Measurements from ENCODE around the gene CBARP. TPM values are rescaled to one million over a fixed set of nuclear protein-coding genes. Genes with fewer than 3 reads are reported as not detected.

Gene CBARP
- total RNA-seq, 2 experiments from 2014 or later = 0.49 to 0.86 TPM

DNA sequence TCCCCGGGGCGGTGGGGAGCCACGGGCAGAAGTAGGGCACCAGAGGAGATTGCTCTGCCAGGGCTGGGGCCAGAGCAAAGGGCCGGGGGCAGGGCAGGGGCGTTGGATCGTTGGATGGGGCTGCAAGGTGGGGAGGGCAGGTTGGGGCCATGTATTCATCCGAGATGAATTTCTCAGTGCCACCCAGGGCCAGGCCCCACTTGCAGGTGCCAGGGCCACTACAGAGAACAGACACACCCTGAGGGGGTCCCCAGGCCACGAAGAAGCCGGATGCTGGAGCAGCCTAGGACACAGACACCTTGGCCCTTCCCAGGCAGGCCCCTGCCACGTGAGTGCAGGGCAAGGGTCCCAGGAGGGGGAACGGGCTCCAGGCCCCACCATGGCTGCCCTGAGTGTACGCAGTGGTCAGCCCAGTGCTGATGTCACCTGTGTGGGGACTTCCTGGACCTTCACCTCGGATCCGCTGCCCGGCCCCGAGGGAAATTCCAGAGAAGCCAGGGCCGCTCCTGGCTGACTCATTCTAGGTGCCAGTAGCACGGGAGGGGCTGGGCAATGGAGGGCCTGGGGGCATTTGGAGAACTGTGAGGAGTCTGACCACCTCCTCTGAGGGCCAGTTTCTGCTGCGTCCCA is 54.1 kb downstream of the CBARP start:
- no peaks in the 10 kb centered on the region for H3K27me3 Mint-ChIP-seq
- H3K4me1 Mint-ChIP-seq (ENCODE audit: low read depth) = peaks cover 6% of the 10 kb centered on the region
- CTCF ChIA-PET = no interaction called here

GRCh38 chr19:1182727-1183126 is 55.1 kb downstream of the CBARP start:
- DNase-seq (no peak), ATAC-seq (no peak)
- ChIA-PET POLR2A (no interaction called here), CTCF (no interaction called here)
- peaks cover 6% of the 10 kb centered on the region for H3K4me1 Mint-ChIP-seq (ENCODE audit: low read depth)
- no peaks in the 10 kb centered on the region for H3K27me3 Mint-ChIP-seq
- H3K36me3 Mint-ChIP-seq (ENCODE audit: low read depth) = no peaks in the 10 kb centered on the region
- no peak overlapping the region for H3K4me3 Mint-ChIP-seq
- intact Hi-C loops (cut with micrococcal nuclease) = loop anchor here (10.0 kb wide), 1 partner anchor 48 kb away; no protein-coding TSS in a partner anchor
- no peak overlapping the region for H3K27ac Mint-ChIP-seq
- no peak for TF ChIP-seq CTCF (IDR thresholded peaks at IDR 0.05)
- no peaks in the 10 kb centered on the region for H3K9me3 Mint-ChIP-seq

More for the DNA sequence above, 54.1 kb downstream of the CBARP start:
- Mint-ChIP-seq H3K9me3 (no peaks in the 10 kb centered on the region), H3K36me3 (ENCODE audit: low read depth) (no peaks in the 10 kb centered on the region), H3K27ac (no peak overlapping the region), H3K4me3 (no peak overlapping the region)
- no peak for TF ChIP-seq CTCF (IDR thresholded peaks at IDR 0.05)
- intact Hi-C loops (cut with micrococcal nuclease) = loop anchor here (10.0 kb wide), 1 partner anchor 49 kb away; no protein-coding TSS in a partner anchor
- POLR2A ChIA-PET = no interaction called here
- ATAC-seq (no peak), DNase-seq (no peak)

- no peak overlapping the region for H3K27ac Mint-ChIP-seq
- no peak for TF ChIP-seq CTCF (IDR thresholded peaks at IDR 0.05)
- no peaks in the 10 kb centered on the region for H3K9me3 Mint-ChIP-seq
- no peak for DNase-seq
- POLR2A ChIA-PET = interaction anchor here (0.6 to 0.9 kb wide), 2 partner anchors 18 to 69 kb away, joined by 3 read pairs; no protein-coding TSS in a partner anchor
- H3K4me3 Mint-ChIP-seq = no peak overlapping the region
- peaks cover 6% of the 10 kb centered on the region for H3K4me1 Mint-ChIP-seq (ENCODE audit: low read depth)
- no peaks in the 10 kb centered on the region for H3K36me3 Mint-ChIP-seq (ENCODE audit: low read depth)
- intact Hi-C loops (cut with micrococcal nuclease) = loop anchor here (10.0 kb wide), 1 partner anchor 47 kb away; no protein-coding TSS in a partner anchor
- H3K27me3 Mint-ChIP-seq = no peaks in the 10 kb centered on the region
- no peak for ATAC-seq
- CTCF ChIA-PET = no interaction called here
These were observed 55.7 kb downstream of the CBARP start for GRCh38 chr19:1182068-1182467.

DNA sequence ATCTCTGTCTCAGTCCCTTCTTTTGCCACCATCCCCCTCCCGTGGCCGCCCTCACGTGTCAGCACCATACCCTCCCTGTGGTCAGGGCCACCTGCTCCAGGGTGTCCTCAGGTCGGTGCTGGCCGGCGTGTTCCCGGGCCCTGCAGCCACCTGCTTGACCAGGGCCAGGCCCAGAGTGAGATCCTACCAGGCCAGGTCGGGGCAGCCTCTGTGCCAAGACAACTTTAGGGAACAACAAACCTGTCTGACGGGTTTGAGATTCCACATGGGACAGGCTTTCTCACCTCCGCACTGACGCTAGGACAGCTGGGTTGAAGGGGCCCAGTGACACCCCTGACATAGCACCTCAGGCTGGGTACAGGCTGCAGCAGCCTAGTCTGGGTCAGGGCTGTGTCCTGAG is 56.2 kb downstream of the CBARP start:
- Mint-ChIP-seq H3K27me3 (no peaks in the 10 kb centered on the region), H3K4me1 (ENCODE audit: low read depth) (peaks cover 6% of the 10 kb centered on the region), H3K4me3 (no peak overlapping the region), H3K9me3 (no peaks in the 10 kb centered on the region), H3K36me3 (ENCODE audit: low read depth) (no peaks in the 10 kb centered on the region), H3K27ac (no peak overlapping the region)
- ChIA-PET POLR2A (interaction anchor here (0.6 to 0.9 kb wide), 2 partner anchors 18 to 68 kb away, joined by 3 read pairs; no protein-coding TSS in a partner anchor), CTCF (no interaction called here)
- intact Hi-C loops (cut with micrococcal nuclease) = loop anchor here (10.0 kb wide), 1 partner anchor 47 kb away; no protein-coding TSS in a partner anchor
- no peak for TF ChIP-seq CTCF (IDR thresholded peaks at IDR 0.05)
- ATAC-seq (peak; percentile 25), DNase-seq (no peak)

Other genes with a start within 250 kb of the CBARP start
- gene GRIN3B, start 237.6 kb downstream of the CBARP start, total RNA-seq = under 1 TPM in 1 of 2 experiments, not detected in 1; 0.07 TPM
- gene TMEM259, start 216.9 kb downstream of the CBARP start, total RNA-seq = 100 to 1,000 TPM; 115 to 117 TPM
- not detected for gene RNU6-2, start 216.5 kb downstream of the CBARP start, total RNA-seq
- 10 to 100 TPM; 97.4 to 98.3 TPM for gene CNN2, start 211.4 kb downstream of the CBARP start, total RNA-seq
- gene ABCA7, start 197.9 kb downstream of the CBARP start, total RNA-seq = 10 to 100 TPM; 14.0 to 14.6 TPM
- gene ARHGAP45, start 170.8 kb downstream of the CBARP start, total RNA-seq = 100 to 1,000 TPM; 136 to 150 TPM
- gene POLR2E, start 142.6 kb downstream of the CBARP start, total RNA-seq = 100 to 1,000 TPM; 271 to 282 TPM
- gene GPX4, start 134.0 kb downstream of the CBARP start, total RNA-seq = 100 to 1,000 TPM; 224 to 232 TPM
- gene SBNO2, start 63.7 kb downstream of the CBARP start, total RNA-seq = 10 to 100 TPM; 41.7 to 42.0 TPM
- 10 to 100 TPM; 55.1 to 58.0 TPM for gene STK11, start 32.2 kb downstream of the CBARP start, total RNA-seq
- gene ATP5F1D, start 3.7 kb upstream of the CBARP start, total RNA-seq = 100 to 1,000 TPM; 186 to 199 TPM
- gene MIDN, start 10.6 kb upstream of the CBARP start, total RNA-seq = 10 to 100 TPM; 41.1 to 43.9 TPM
- 100 to 1,000 TPM; 161 to 180 TPM for gene CIRBP, start 31.3 kb upstream of the CBARP start, total RNA-seq
- gene FAM174C, start 37.5 kb upstream of the CBARP start, total RNA-seq = 10 to 100 TPM; 77.0 to 88.0 TPM
- gene EFNA2, start 47.9 kb upstream of the CBARP start, total RNA-seq = not detected
- gene NDUFS7, start 145.9 kb upstream of the CBARP start, total RNA-seq = 100 to 1,000 TPM; 113 to 120 TPM
- 10 to 100 TPM; 27.8 to 29.5 TPM for gene GAMT, start 163.5 kb upstream of the CBARP start, total RNA-seq
- 100 to 1,000 TPM; 263 to 283 TPM for gene DAZAP1, start 169.6 kb upstream of the CBARP start, total RNA-seq
- 1,000 to 10,000 TPM; 1,854 to 1,879 TPM for gene RPS15, start 200.4 kb upstream of the CBARP start, total RNA-seq
- gene APC2, start 212.1 kb upstream of the CBARP start, total RNA-seq = under 1 TPM; 0.07 to 0.29 TPM
- gene C19orf25, start 241.2 kb upstream of the CBARP start, total RNA-seq = 10 to 100 TPM; 21.3 to 21.5 TPM

Measured in activated CD8-positive, alpha-beta T cell treated with anti-CD3 and anti-CD28 coated beads for 36 hours (primary cell).